Astrocyte of the spinal cord (primary cell): ENCODE results near the gene CMTM6.
A peak's percentile ranks its signal among the peaks of the same experiment; 100 is the strongest.

Experiments
- DNase-seq: peaks from one replicate; pipeline ENCODE4 v3.0.0; 2011; ENCODE audit warnings: low read depth, low spot score
- H3K4me3 ChIP-seq: 2 replicates; pipeline ENCODE4 v1.5.1; 2011; ENCODE audit warnings: low read depth, mild to moderate bottlenecking, low read length, moderate library complexity
- CTCF ChIP-seq: IDR thresholded peaks from 2 replicates; pipeline ENCODE4 v1.5.1; 2012; ENCODE audit warnings: low read depth, mild to moderate bottlenecking, low read length, inconsistent platforms
- in situ Hi-C: cut with HindIII; loops from 2 replicates; pipeline ENCODE4 v1.10.0; 2017; ENCODE audit warnings: low sequenced_read_pairs

CMTM6 gene

GRCh38 chr3:32502118-32502945 lies at the start of gene CMTM6:
CMTM6 (minus strand) TSS chr3:32502852; CDS start chr3:32502745, 107 bp downstream.
- in situ Hi-C loops, result no loop called here

GRCh38 chr3:32552013-32552412 lies 49.4 kb upstream of the CMTM6 start:
- in situ Hi-C loops, result no loop called here
- TF ChIP-seq CTCF, result no peak
- no peak for DNase-seq
- no peak overlapping the region for H3K4me3 ChIP-seq

More at GRCh38 chr3:32502118-32502945, at the start of gene CMTM6:
- no peak for TF ChIP-seq CTCF
- DNase-seq, result peak; percentile 79
- peak within 1 kb of the TSS; percentile 92 for H3K4me3 ChIP-seq

- TF ChIP-seq CTCF, result no peak
- no peak for DNase-seq
- no peak overlapping the region for H3K4me3 ChIP-seq
- in situ Hi-C loops, result no loop called here
Observed at GRCh38 chr3:32551496-32551895, 48.8 kb upstream of the CMTM6 start.

- in situ Hi-C loops, result no loop called here
- no peak for TF ChIP-seq CTCF
- H3K4me3 ChIP-seq, result no peak overlapping the region
- DNase-seq, result no peak
Observed at GRCh38 chr3:32551087-32551486, 48.4 kb upstream of the CMTM6 start.

GRCh38 chr3:32545305-32545704 lies 42.7 kb upstream of the CMTM6 start:
- no peak overlapping the region for H3K4me3 ChIP-seq
- no peak for TF ChIP-seq CTCF
- DNase-seq, result no peak
- in situ Hi-C loops, result no loop called here

GRCh38 chr3:32544894-32545293 lies 42.2 kb upstream of the CMTM6 start:
- H3K4me3 ChIP-seq, result no peak overlapping the region
- DNase-seq, result peak; percentile 24
- no peak for TF ChIP-seq CTCF
- in situ Hi-C loops, result no loop called here
